ENCODE measurements around the gene WBP2. TPM values are rescaled to one million over a fixed set of nuclear protein-coding genes. Genes with fewer than 3 reads are reported as not detected.

The WBP2 gene
- total RNA-seq, 2 experiments from 2014 or later = 29.9 to 117 TPM

Other genes starting within 250 kb of the WBP2 start
- gene SMIM5, start 221.9 kb downstream of the WBP2 start, total RNA-seq (2014; rRNA removed; shearing (Covaris generic)) = 0.06 TPM in 1 of 2 replicates, not detected in the other
- gene SMIM5, start 221.9 kb downstream of the WBP2 start, total RNA-seq (2022) = not detected in 2 replicates
- gene RECQL5, start 188.2 kb downstream of the WBP2 start, total RNA-seq (2014; rRNA removed; shearing (Covaris generic)) = 90.0 and 91.9 TPM in 2 replicates
- gene RECQL5, start 188.2 kb downstream of the WBP2 start, total RNA-seq (2022) = 133 and 139 TPM in 2 replicates
- gene SAP30BP, start 188.0 kb downstream of the WBP2 start, total RNA-seq (2014; rRNA removed; shearing (Covaris generic)) = 122 and 127 TPM in 2 replicates
- 180 and 187 TPM in 2 replicates for gene SAP30BP, start 188.0 kb downstream of the WBP2 start, total RNA-seq (2022)
- gene ITGB4, start 133.9 kb downstream of the WBP2 start, total RNA-seq (2014; rRNA removed; shearing (Covaris generic)) = 0.66 and 2.0 TPM in 2 replicates
- 1.9 and 3.9 TPM in 2 replicates for gene ITGB4, start 133.9 kb downstream of the WBP2 start, total RNA-seq (2022)
- gene GALK1, start 90.1 kb downstream of the WBP2 start, total RNA-seq (2014; rRNA removed; shearing (Covaris generic)) = 88.2 and 99.4 TPM in 2 replicates
- 74.8 and 76.5 TPM in 2 replicates for gene GALK1, start 90.1 kb downstream of the WBP2 start, total RNA-seq (2022)
- gene UNK, start 70.5 kb downstream of the WBP2 start, total RNA-seq (2014; rRNA removed; shearing (Covaris generic)) = 41.5 and 44.0 TPM in 2 replicates
- 67.6 and 77.3 TPM in 2 replicates for gene UNK, start 70.5 kb downstream of the WBP2 start, total RNA-seq (2022)
- gene UNC13D, start 10.9 kb downstream of the WBP2 start, total RNA-seq (2014; rRNA removed; shearing (Covaris generic)) = 7.1 and 8.0 TPM in 2 replicates
- gene UNC13D, start 10.9 kb downstream of the WBP2 start, total RNA-seq (2022) = 12.2 and 17.8 TPM in 2 replicates
- gene TRIM47, start 23.2 kb upstream of the WBP2 start, total RNA-seq (2014; rRNA removed; shearing (Covaris generic)) = 32.7 and 41.9 TPM in 2 replicates
- gene TRIM47, start 23.2 kb upstream of the WBP2 start, total RNA-seq (2022) = 21.6 and 25.9 TPM in 2 replicates
- gene TRIM65, start 41.6 kb upstream of the WBP2 start, total RNA-seq (2014; rRNA removed; shearing (Covaris generic)) = 45.0 and 54.2 TPM in 2 replicates
- 60.4 and 62.9 TPM in 2 replicates for gene TRIM65, start 41.6 kb upstream of the WBP2 start, total RNA-seq (2022)
- gene MRPL38, start 49.5 kb upstream of the WBP2 start, total RNA-seq (2014; rRNA removed; shearing (Covaris generic)) = 91.9 and 112 TPM in 2 replicates
- gene MRPL38, start 49.5 kb upstream of the WBP2 start, total RNA-seq (2022) = 175 and 198 TPM in 2 replicates
- 34.6 and 38.7 TPM in 2 replicates for gene FBF1, start 85.7 kb upstream of the WBP2 start, total RNA-seq (2014; rRNA removed; shearing (Covaris generic))
- gene FBF1, start 85.7 kb upstream of the WBP2 start, total RNA-seq (2022) = 47.8 and 47.9 TPM in 2 replicates
- 12.3 and 22.6 TPM in 2 replicates for gene ACOX1, start 123.8 kb upstream of the WBP2 start, total RNA-seq (2014; rRNA removed; shearing (Covaris generic))
- 30.2 and 34.6 TPM in 2 replicates for gene ACOX1, start 123.8 kb upstream of the WBP2 start, total RNA-seq (2022)
- 17.6 and 22.5 TPM in 2 replicates for gene TEN1, start 123.9 kb upstream of the WBP2 start, total RNA-seq (2014; rRNA removed; shearing (Covaris generic))
- 18.2 and 22.5 TPM in 2 replicates for gene TEN1, start 123.9 kb upstream of the WBP2 start, total RNA-seq (2022)
- gene CDK3, start 145.5 kb upstream of the WBP2 start, total RNA-seq (2014; rRNA removed; shearing (Covaris generic)) = 7.3 and 15.9 TPM in 2 replicates
- gene CDK3, start 145.5 kb upstream of the WBP2 start, total RNA-seq (2022) = 12.8 and 17.2 TPM in 2 replicates
- gene EVPL, start 172.0 kb upstream of the WBP2 start, total RNA-seq (2014; rRNA removed; shearing (Covaris generic)) = 5.6 and 9.9 TPM in 2 replicates
- gene EVPL, start 172.0 kb upstream of the WBP2 start, total RNA-seq (2022) = 5.1 and 6.9 TPM in 2 replicates
- 53.5 and 54.0 TPM in 2 replicates for gene SRP68, start 217.2 kb upstream of the WBP2 start, total RNA-seq (2014; rRNA removed; shearing (Covaris generic))
- gene SRP68, start 217.2 kb upstream of the WBP2 start, total RNA-seq (2022) = 199 and 200 TPM in 2 replicates
- gene GALR2, start 219.4 kb upstream of the WBP2 start, total RNA-seq (2014; rRNA removed; shearing (Covaris generic)) = not detected in 2 replicates
- 0.63 TPM in 1 of 2 replicates, not detected in the other for gene GALR2, start 219.4 kb upstream of the WBP2 start, total RNA-seq (2022)
- 0.76 TPM in 1 of 2 replicates, not detected in the other for gene ZACN, start 223.8 kb upstream of the WBP2 start, total RNA-seq (2014; rRNA removed; shearing (Covaris generic))
- gene ZACN, start 223.8 kb upstream of the WBP2 start, total RNA-seq (2022) = 0.33 and 1.2 TPM in 2 replicates
- 118 and 122 TPM in 2 replicates for gene EXOC7, start 248.5 kb upstream of the WBP2 start, total RNA-seq (2014; rRNA removed; shearing (Covaris generic))
- gene EXOC7, start 248.5 kb upstream of the WBP2 start, total RNA-seq (2022) = 173 and 175 TPM in 2 replicates

Data from OCI-LY7 (cell line).